Panc1 (cell line): Measurements from ENCODE around the gene LDHAL6B. TPM values are rescaled to one million over a fixed set of nuclear protein-coding genes. Genes with fewer than 3 reads are reported as not detected.
A peak's percentile ranks its signal among the peaks of the same experiment; 100 is the strongest.

ENCODE experiments used
- ATAC-seq: fragments of 200-7000 bp; cut with Tn5 transposase; 2 replicates; pipeline ENCODE4 v1.9.1; 2020; ENCODE audit warnings: mild to moderate bottlenecking, moderate library complexity
- Bru-seq: library from RNA; stranded (reverse); fragments of 400-500 nt; gene quantifications from one replicate; lab custom pipeline; 2021; lab: Mats Ljungman, UMichigan
- BruChase-seq, 2 experiments: library from RNA; stranded (reverse); fragments of 400-500 nt; gene quantifications; one replicate each; lab custom pipeline; 2021; lab: Mats Ljungman, UMichigan
- BruUV-seq: library from RNA; stranded (reverse); fragments of 400-500 nt; replicated peaks from 2 replicates; lab custom pipeline; 2021; lab: Mats Ljungman, UMichigan
- CTCF ChIA-PET: fragments of 300-600 bp; sonication (Branson Sonifier 250); formaldehyde crosslinking; loops from one replicate; lab custom pipeline; 2022; ENCODE audit warnings: antibody characterized with exemption; lab: Charles Lee
- POLR2A ChIA-PET: fragments of 300-600 bp; sonication (Branson Sonifier 250); formaldehyde crosslinking; loops from one replicate; lab custom pipeline; 2022; ENCODE audit warnings: antibody characterized with exemption; lab: Charles Lee
- DNase-seq: peaks from one replicate; pipeline ENCODE4 v3.0.0-alpha.2; 2010; ENCODE audit warnings: low read depth, low spot score
- H3K27ac ChIP-seq: 2 replicates; pipeline ENCODE4 v1.5.1; 2011; ENCODE audit warnings: mild to moderate bottlenecking, low read length, inconsistent platforms
- H3K27me3 ChIP-seq: fragments of 200-500 bp; sonication (Bioruptor generic); 2 replicates; pipeline ENCODE4 v1.6.0; 2014; ENCODE audit warnings: low read length, inconsistent platforms; ENCODE audit not compliant: control insufficient read depth, insufficient read depth
- H3K36me3 ChIP-seq: fragments of 200-500 bp; sonication (Bioruptor generic); 2 replicates; pipeline ENCODE4 v1.5.1; 2014; ENCODE audit warnings: inconsistent platforms, mild to moderate bottlenecking, low read length, moderate library complexity; ENCODE audit not compliant: control insufficient read depth, insufficient read depth
- H3K4me1 ChIP-seq: 2 replicates; pipeline ENCODE4 v1.5.1; 2011; ENCODE audit warnings: inconsistent platforms, mild to moderate bottlenecking, low read length, moderate library complexity; ENCODE audit not compliant: control insufficient read depth, insufficient read depth
- H3K4me3 ChIP-seq, 2 experiments: 2 replicates each; pipeline ENCODE4 v1.5.1; 2011 to 2012; ENCODE audit warnings: low read depth in 2 of 2, low read length in 2 of 2, mild to moderate bottlenecking in 2 of 2, inconsistent platforms in 1 of 2, moderate library complexity in 1 of 2
- H3K9me3 ChIP-seq: fragments of 200-500 bp; sonication (Bioruptor generic); 2 replicates; pipeline ENCODE4 v1.5.1; 2014; ENCODE audit warnings: low read depth, mild to moderate bottlenecking, inconsistent platforms, low read length, moderate library complexity; ENCODE audit not compliant: control insufficient read depth, insufficient read depth
- POLR2AphosphoS5 ChIP-seq: IDR thresholded peaks from 2 replicates; pipeline ENCODE4 v1.6.1; 2012; ENCODE audit warnings: mild to moderate bottlenecking, low read depth, low read length, moderate library complexity
- SIN3A ChIP-seq: IDR thresholded peaks from 2 replicates; pipeline ENCODE4 v1.6.1; 2012; ENCODE audit warnings: low read depth, mild to moderate bottlenecking, low read length, moderate library complexity, borderline replicate concordance; ENCODE audit not compliant: insufficient read depth
- TCF7L2 ChIP-seq: IDR thresholded peaks from 2 replicates; pipeline ENCODE4 v1.6.1; 2011; ENCODE audit warnings: mild to moderate bottlenecking, low read depth, low read length, inconsistent platforms
- in situ Hi-C: cut with HindIII; loops from 2 replicates; pipeline ENCODE4 v1.10.0; 2016; ENCODE audit warnings: low sequenced_read_pairs, low pct_unique_long_range_greater_than_20kb
- intact Hi-C: fragments of 100-400 bp; cut with micrococcal nuclease; formaldehyde crosslinking; loops from one replicate; pipeline ENCODE4 v1.10.0; 2022; ENCODE audit not compliant: unreplicated experiment
- long read RNA-seq: library from polyadenylated mRNA; unstranded; transcript quantifications from one replicate; pipeline ENCODE4 v2.0.0, GENCODE V29; 2021; ENCODE audit not compliant: unreplicated experiment
- polyA plus RNA-seq: library from polyadenylated mRNA; unstranded; fragments of >200 nt; gene quantifications from one replicate; pipeline ENCODE4 v1.2.1, GENCODE V29; 2012; ENCODE audit warnings: missing spikeins; ENCODE audit not compliant: insufficient read length
- total RNA-seq: library from RNA; stranded (reverse); gene quantifications from one replicate; pipeline ENCODE4 v1.2.1, GENCODE V29; 2021; ENCODE audit not compliant: unreplicated experiment
- TF ChIP-seq, protein P1 (sequence below): fragments of 450-650 bp; IDR thresholded peaks from 2 replicates; pipeline ENCODE4 v1.5.1; 2017; ENCODE audit warnings: mild to moderate bottlenecking
- TF ChIP-seq, protein P2 (sequence below), 2 experiments: IDR thresholded peaks; 2 replicates each; pipeline ENCODE4 v1.6.1; 2011 to 2012; ENCODE audit warnings: low read depth in 2 of 2, control low read depth in 1 of 2, low read length in 1 of 2, mild to moderate bottlenecking in 1 of 2, moderate library complexity in 1 of 2; ENCODE audit not compliant: insufficient read depth in 1 of 2

The LDHAL6B gene
- total RNA-seq = not detected
- polyA plus RNA-seq = not detected
- percentile 25 among the genes with signal in this experiment for Bru-seq, nascent RNA
- not detected for BruChase-seq, experiment 1, labeled RNA remaining after a 2-hour chase
- percentile 20 among the genes with signal in this experiment for BruChase-seq, experiment 2, labeled RNA remaining after a 6-hour chase
- long read RNA-seq = 0 reads

DNA sequence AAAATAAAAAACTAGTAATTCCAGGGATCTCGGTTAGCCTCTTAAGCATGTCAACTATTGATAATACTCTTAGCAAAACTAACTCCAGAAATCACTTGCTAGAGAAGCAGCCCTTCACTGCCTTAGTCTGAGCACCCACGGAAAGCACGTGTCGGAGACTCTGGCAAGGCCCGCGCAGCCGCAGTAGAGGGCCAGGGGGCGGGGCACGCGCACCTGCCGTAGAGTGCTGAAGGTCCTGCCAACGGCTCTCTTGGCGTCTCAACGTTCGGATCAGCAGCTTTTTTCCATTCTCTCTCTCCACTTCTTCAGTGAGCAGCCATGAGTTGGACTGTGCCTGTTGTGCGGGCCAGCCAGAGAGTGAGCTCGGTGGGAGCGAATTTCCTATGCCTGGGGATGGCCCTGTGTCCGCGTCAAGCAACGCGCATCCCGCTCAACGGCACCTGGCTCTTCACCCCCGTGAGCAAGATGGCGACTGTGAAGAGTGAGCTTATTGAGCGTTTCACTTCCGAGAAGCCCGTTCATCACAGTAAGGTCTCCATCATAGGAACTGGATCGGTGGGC is at the start of gene LDHAL6B:
Gene LDHAL6B (plus strand): TSS at position 221 of the 561 bp plus-strand sequence. CDS start 98 bp downstream, at position 319.
- DNase-seq (no peak), ATAC-seq (no peak)
- in situ Hi-C loops = no loop called here
- BruUV-seq = no TSS peak
- TF ChIP-seq SIN3A = no peak
- TF ChIP-seq TCF7L2 = no peak
- no peak for TF ChIP-seq POLR2AphosphoS5
- TF ChIP-seq, protein P1, sequence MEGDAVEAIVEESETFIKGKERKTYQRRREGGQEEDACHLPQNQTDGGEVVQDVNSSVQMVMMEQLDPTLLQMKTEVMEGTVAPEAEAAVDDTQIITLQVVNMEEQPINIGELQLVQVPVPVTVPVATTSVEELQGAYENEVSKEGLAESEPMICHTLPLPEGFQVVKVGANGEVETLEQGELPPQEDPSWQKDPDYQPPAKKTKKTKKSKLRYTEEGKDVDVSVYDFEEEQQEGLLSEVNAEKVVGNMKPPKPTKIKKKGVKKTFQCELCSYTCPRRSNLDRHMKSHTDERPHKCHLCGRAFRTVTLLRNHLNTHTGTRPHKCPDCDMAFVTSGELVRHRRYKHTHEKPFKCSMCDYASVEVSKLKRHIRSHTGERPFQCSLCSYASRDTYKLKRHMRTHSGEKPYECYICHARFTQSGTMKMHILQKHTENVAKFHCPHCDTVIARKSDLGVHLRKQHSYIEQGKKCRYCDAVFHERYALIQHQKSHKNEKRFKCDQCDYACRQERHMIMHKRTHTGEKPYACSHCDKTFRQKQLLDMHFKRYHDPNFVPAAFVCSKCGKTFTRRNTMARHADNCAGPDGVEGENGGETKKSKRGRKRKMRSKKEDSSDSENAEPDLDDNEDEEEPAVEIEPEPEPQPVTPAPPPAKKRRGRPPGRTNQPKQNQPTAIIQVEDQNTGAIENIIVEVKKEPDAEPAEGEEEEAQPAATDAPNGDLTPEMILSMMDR = no peak
- H3K27ac ChIP-seq = no peak within 1 kb of the TSS
- intact Hi-C loops = no loop called here
- H3K27me3 ChIP-seq = no peaks in the 10 kb centered on the region
- H3K9me3 ChIP-seq = no peaks in the 10 kb centered on the region
- H3K4me1 ChIP-seq = no peaks in the 10 kb centered on the region
- CTCF ChIA-PET = no interaction called here
- POLR2A ChIA-PET = no interaction called here
- H3K36me3 ChIP-seq = no peaks in the 10 kb centered on the region; the same call in none of the 2 replicates
- H3K4me3 ChIP-seq = no peak within 1 kb of the TSS

DNA sequence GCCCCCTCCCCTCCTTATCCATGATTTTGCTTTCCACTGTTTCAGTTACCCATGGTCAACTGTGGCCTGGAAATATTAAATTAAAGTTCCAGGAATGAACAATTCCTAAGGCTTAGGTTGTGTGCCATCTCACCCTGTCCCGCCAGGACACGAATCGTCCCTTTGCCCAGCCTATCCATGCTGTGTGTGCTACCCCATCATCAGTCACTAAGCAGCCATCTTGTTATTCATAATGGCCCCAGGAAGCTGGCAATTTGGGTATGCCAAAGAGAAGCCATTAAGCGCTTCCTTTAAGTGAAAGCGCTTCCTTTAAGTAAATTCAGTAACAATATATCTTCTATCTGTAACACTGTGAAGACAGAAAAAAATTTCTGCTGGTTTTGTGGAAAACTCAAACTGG is 49.2 kb upstream of the LDHAL6B start:
- H3K4me1 ChIP-seq = no peaks in the 10 kb centered on the region
- ATAC-seq (no peak), DNase-seq (no peak)
- no peaks in the 10 kb centered on the region; the same call in 1 of the 2 replicates for H3K36me3 ChIP-seq
- no peak for TF ChIP-seq SIN3A
- TF ChIP-seq, protein P1 = no peak
- TF ChIP-seq POLR2AphosphoS5 = no peak
- TF ChIP-seq, protein P2, sequence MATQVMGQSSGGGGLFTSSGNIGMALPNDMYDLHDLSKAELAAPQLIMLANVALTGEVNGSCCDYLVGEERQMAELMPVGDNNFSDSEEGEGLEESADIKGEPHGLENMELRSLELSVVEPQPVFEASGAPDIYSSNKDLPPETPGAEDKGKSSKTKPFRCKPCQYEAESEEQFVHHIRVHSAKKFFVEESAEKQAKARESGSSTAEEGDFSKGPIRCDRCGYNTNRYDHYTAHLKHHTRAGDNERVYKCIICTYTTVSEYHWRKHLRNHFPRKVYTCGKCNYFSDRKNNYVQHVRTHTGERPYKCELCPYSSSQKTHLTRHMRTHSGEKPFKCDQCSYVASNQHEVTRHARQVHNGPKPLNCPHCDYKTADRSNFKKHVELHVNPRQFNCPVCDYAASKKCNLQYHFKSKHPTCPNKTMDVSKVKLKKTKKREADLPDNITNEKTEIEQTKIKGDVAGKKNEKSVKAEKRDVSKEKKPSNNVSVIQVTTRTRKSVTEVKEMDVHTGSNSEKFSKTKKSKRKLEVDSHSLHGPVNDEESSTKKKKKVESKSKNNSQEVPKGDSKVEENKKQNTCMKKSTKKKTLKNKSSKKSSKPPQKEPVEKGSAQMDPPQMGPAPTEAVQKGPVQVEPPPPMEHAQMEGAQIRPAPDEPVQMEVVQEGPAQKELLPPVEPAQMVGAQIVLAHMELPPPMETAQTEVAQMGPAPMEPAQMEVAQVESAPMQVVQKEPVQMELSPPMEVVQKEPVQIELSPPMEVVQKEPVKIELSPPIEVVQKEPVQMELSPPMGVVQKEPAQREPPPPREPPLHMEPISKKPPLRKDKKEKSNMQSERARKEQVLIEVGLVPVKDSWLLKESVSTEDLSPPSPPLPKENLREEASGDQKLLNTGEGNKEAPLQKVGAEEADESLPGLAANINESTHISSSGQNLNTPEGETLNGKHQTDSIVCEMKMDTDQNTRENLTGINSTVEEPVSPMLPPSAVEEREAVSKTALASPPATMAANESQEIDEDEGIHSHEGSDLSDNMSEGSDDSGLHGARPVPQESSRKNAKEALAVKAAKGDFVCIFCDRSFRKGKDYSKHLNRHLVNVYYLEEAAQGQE (IDR thresholded peaks at IDR 0.05; ENCODE audit: insufficient read depth in 1 of 2, low read depth in 2 of 2, low read length in 1 of 2) = no peak
- TF ChIP-seq TCF7L2 = no peak
- in situ Hi-C loops (no loop called here), intact Hi-C loops (no loop called here)
- ChIA-PET CTCF (interaction anchor here (0.7 kb wide), 1 partner anchor 371 kb away, joined by 3 read pairs; no protein-coding TSS in a partner anchor), POLR2A (no interaction called here)
- BruUV-seq = no TSS peak
- H3K4me3 ChIP-seq = no peak overlapping the region
- H3K27me3 ChIP-seq = no peaks in the 10 kb centered on the region
- H3K9me3 ChIP-seq = no peaks in the 10 kb centered on the region
- H3K27ac ChIP-seq = no peak overlapping the region
